Ureter (tissue), 1 donor: ENCODE measurements around the gene PIK3R5. TPM values are rescaled to one million over a fixed set of nuclear protein-coding genes. Genes with fewer than 3 reads are reported as not detected.

ENCODE experiments used
- DNase-seq: peaks from one replicate; pipeline ENCODE4 v3.0.0-alpha.2; 2020; ENCODE audit warnings: low spot score
- total RNA-seq: library from RNA; stranded (reverse); gene quantifications from one replicate; pipeline ENCODE4 v1.2.4, GENCODE V29; 2023
- donor health status: DM: yes; HTN: yes; CAD: no.

PIK3R5 gene
- total RNA-seq, 1 donor from 2014 or later, result 8.4 TPM

DNA sequence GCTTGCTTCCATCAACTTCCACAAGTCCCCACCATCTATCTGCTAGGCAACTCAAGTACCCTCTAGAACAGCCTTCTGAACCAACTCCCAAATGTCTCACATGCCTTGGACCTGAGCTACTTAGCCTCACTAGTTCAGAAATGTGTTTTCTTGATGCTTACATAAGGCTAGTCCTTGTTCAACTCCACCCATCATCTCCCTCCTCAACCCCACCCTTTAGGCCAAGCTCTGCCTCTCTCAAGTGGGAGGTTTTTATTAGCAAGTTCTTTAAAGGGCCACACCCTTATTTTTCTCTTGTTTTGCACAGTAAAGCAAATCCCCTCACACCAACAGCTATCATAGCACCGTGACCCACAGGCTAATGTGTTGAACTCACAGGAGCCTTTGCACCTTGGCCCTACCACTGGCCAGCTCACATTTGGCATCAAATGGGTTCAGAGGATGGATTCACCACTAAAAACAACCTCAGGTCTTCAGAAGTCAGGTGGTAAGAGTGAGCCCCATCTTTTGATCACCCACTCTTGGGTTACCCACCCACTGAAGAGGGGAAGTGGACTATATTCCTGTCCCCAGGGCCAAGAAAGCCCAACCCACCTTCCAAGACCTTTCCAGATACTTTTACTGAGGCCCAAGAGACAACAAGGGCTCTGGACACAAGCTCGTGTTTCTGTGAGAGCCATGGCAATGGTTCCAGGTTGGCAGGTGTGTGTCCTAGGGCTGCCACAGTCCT lies 12.2 kb downstream of the PIK3R5 start:
- no peak for DNase-seq

DNA sequence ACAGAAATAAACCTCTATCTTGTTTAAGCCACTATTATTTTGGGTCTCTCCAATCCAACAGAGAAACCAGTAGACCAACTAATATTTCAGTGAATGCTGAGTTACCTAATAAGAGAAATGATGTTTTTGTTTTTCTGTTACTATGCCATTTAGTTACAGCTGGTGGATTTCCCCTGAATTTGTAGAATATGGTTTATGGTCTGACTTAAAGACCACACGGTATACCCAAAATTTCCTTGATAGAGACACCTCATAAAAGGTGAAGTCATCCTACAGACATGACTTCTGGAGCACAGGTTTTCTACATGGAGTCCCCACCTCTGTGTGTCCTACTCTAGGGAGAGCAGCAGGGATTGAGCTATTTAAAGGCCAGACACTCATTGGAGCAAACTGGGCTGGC lies 13.3 kb downstream of the PIK3R5 start:
- DNase-seq, result no peak

DNA sequence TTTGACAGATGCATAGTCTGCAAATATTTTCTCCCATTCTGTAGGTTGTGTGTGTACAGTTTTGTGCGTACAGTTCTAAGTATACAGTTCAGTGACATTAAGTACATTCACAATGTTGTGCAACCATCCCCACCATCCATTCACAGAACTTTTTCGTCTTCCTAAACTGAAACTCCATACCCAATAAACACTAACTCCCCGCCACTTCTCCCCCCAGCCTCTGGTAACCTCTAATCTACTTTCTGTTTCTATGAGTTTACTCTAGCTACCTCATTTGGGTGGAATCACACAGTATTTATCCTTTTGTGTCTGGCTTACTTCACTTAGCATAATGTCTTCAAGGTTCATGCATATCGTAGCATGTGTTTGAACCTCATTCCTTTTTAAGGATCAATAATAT lies 14.3 kb downstream of the PIK3R5 start:
- DNase-seq, result no peak

DNA sequence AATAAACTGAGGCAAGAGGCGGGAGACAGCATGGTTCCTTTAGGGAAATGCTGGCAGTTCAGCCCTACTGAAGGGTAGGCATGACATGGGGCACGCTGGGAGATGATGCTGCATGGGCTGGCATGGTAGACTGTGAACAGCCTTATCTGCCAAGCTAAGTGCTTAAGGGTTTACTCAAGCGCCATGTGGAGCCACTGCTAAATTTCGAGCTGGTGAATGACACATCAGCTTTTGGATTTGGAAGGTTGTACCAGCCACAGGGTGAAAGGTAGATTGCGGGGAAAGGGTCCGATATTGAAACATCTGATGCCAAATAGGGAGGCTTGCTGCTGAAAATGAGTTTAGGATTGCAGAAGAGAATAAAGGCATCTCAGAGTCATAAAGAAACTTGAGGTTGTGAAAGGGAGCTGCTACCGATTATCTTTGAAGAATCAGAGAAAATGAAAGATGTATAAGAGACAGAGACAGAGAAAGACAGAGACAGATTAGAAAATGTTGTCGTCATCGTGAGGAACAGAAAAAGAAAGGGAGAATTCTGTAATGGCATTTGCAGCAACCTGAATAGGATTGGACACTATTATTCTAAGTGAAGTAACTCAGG lies 16.3 kb downstream of the PIK3R5 start:
- no peak for DNase-seq

DNA sequence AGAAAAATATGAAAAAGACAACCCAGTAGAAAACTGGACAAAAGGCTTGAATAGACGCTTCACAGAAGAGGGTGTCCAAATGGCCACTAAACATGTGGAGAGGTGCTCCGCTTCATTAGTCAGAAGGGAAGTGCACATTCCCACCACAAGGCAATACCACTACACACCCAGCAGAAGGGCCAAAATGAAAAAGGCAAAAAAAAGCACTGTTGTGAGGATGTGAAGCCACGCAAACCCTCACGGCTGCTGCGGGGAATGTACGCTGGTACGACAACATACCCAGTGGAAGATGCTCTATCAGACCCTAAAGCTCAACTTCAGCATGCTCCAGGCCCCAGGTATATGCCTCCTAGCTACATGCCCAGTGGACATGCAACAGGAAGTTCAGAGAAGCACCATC lies 17.0 kb downstream of the PIK3R5 start:
- no peak for DNase-seq

DNA sequence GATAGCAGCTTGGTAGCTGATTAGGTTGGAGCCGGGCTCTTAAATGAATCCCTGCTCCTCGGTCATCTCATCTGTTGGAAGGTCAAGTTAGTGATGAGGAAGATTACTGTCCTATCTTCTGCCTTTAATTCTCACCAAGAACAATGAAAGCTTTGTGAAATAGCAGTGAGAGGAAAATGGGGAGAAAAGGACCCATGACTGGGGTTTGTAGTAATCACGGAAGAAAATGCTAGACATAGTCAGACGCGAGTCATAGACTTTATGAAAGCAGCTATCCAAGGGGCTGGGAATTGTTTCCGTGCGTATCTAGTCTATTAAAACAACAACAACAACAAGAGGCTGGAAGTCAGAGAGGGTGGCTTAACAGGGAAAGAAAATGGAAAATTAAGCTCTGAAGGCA lies 18.3 kb downstream of the PIK3R5 start:
- no peak for DNase-seq

DNA sequence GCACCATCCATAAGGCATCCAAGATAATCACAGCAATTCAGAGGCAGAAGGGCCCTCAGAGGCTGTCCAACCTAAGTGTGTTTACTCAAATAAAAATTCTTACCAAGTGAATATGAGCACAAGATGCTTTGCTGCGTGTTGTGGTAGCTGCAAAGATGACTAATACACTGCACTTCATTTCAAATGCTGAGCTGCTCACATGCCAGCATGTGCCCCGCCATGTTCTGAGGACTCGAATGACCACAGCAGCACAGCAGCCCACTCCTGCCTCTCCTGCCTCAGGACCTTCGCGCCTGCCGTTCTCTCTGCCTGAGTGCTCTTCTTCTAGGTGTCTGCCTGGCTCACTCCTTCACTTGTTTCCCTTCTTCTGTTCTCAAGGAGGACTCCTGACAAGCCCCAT lies 19.0 kb downstream of the PIK3R5 start:
- no peak for DNase-seq

DNA sequence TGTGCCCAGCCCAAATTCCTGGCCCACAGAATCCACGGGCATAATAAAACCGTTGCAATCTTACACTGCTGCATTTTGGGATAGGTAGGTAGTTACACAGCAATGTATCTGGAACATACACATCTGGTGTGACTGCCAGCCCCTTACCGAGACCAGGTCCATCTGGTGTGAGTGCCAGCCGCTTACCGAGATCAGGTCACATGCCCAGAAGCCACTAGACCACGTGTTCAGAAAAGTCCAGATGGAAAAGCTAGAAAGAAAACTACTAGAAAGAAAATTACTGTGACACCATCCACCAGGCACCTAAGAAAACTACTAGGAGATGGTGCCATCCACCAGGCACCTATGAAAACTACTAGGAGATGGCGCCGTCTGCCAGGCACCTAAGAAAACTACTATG lies 19.4 kb downstream of the PIK3R5 start:
- DNase-seq, result no peak

DNA sequence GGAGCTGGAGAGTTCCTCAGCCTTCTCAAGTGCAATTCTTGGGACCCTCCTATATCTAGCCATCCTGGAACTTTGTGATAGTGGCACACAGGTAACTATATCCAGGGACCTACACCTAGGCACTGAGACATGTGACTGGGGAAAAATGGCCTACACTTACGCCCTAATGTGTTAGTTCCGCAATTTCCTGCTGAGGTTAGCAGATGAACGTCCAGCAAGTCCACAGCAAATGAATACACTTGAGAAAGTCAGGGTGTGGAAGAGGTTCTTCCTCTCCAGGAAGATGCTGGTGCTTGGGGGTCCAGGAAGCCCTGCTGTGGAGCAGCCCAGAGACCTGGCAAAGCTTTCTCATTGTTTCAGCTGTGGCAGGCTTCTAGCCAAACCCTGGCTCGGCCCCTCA lies 20.8 kb downstream of the PIK3R5 start:
- DNase-seq, result no peak

DNA sequence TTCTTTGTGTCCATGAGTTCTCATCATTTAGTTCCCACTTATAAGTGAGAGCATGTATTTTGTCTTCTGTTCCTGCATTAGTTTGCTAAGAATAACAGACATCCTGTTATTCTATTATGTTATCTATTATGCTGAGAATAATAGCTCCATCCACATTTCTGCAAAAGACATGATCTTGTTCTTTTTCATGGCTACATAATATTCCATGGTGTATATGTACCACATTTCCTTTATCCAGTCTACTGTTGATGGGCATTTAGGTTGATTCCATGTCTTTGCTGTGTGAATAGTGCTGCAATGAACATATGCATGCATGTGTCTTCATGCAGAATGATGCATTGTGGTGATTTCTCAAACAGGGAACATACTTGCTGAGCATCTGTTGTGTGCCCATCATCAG lies 21.4 kb downstream of the PIK3R5 start:
- no peak for DNase-seq

DNA sequence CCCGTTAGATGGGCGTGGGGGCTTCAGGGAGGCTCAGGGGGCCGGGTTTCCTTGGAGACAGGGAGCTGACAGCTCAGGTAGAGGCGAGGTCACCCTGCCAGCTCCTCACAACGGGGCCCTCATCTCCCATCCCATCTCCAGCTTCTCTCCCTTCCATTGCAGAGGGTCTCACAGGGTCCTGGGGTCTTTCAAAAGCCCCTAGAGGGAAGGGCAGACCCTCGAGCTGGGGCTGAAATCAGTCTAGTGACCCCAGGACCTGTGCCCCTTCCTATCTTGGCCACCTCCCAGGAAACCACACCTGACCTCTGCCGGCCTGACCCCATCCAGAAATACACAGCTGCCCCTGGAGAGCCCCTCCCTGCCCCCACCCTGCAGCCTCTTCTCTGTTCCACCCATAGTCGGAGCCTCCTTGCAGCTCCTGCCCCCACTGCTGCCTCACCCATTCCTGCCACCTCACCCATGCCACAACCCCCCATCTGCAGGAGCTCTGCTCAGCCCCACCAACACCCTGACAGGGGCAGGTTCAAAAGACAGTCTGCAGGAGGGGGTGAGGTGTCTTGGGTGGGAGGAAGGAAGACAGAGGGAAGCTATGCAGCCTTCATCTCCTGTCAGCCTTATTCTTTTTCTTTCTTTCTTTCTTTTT lies 23.4 kb downstream of the PIK3R5 start:
- no peak for DNase-seq

DNA sequence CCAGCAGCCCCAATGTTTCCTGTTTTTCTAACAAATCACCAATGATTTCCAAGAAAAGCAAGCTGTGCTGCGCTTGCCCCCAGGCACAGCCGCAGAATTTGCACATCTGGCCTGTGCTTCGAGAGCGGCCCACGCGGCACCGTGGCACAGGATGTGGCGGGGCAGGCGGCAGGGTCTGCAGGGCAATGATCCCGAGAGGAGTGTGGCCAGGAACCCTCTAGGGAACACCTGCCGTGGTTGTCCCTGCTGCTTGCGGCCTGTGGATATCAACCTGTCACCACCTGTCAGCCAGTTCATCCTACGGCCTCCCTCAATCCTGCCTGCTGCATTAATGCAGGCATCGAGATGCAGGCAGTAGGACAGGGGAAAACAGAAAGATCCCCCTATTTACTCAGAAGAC lies 24.0 kb downstream of the PIK3R5 start:
- DNase-seq, result no peak

DNA sequence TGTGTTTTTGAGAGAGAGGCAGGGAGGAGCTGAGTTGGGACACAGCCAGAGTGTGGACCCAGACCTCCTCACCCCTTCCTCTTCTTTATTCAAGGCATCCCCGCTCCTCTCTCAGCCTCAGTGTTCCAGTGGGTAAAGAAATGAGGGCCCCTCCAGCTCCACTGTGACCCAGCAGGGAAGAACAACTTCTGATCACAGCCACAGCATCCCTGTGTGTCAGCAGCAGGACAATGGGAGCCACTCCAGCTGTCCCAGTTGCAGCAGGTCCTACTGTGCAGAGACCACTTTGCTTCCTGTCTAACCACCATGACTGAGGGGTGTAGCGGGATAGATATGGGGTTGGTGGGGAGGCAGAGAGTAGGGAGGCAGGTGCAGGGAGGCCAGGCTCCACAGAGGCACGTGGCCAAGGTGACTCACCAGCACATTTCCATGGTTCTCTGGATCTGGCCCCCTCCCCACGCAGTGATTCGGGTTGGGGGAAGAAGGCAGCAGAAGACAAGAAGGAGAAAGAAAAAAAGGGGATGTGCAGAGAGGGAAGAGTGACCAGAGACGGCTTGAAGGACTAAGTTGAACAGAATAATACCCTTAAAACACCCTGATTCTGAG lies 24.5 kb downstream of the PIK3R5 start:
- no peak for DNase-seq

DNA sequence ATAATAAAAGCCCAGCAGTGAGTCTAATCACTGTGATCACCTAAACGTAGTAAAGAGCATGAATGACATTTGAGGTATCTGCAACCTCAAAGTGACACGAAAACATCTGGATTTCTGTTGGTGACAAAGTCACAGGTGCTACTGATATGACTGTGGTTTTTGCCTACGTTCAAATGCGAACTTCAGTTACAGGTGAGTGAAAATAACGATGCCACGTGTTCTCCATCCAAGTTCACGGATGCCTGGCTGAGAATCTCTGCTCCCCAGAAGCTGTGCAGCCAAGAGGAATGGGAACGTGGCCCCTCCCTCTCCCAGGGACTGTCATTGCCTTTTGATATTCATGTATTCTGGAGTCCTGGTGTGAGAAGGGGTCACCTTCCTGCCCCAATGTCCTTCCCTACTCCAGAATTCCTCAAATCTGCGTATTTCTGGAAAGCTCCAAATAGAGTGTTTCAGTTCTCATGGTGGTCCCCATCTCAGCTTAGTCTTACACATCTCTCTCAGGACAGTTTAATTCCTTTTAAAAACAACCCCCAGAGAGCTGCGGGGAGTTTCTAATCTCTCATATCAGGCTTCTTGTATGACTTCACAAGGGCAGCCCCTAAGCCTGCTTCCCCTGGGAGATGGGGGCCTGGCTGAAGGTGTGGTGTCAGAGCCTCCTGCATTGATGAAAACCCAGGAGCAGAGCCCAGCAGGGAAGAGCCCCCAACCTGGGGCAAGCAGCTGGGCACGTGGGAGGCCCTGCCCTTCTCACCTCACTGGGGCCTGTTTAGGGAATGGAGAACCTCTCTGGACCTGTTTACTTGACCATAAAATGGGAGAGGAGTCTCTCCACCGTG lies 25.8 kb downstream of the PIK3R5 start:
- no peak for DNase-seq

DNA sequence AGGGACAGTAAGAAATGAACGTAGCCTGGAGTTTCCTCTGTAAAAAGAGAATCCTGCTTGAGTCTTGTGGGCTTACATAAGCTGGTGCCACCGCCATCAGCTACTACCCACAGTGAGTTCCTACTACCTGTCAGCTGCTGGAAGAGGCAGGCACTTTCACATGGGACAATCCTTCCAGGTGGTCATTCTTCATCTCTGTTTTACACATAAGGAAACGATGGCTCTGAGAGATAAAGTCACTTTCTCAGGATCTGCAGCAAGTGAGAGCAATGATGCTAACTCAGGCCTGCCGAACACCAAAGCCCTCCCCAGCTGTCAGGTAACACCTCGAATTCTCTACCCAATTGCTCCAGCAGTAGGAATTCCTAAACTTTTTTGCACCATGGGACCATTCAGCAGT lies 26.6 kb downstream of the PIK3R5 start:
- no peak for DNase-seq

DNA sequence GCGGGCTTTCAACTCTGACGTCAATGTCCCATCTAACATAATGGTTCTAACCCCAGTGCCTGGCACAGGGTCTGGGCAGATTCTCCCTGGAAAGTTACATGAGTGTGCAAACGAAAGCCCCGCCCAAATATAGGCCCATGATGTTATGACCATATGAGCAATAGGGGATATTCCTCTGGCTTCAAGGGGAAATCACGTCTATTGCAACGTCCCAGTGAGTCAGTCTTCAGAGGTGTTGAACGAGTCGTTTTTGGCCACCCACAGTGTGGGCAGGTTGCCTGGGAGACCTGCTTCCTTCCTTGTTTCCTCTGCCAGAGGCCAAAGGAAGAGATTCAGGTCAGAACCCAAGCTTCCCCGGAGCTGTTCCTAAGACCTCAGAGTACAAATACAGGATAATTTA lies 30.3 kb downstream of the PIK3R5 start:
- DNase-seq, result no peak

DNA sequence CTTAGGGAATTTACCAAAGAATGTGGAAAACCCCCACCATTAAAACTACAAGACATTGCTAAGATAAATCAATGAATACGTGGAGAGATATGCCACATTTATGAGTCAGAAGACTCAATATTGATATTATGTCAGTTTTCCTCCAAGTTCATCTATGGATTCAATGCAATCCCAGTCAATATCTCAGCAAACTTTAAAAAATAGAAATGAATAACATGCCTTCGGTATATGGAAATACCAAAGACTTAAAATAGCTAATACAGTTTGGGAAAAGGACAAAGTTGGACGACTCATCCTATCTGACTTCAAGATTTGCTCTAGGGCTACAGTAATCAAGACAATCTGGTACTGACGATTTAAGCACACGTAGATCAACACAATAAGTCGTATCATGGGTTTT lies 31.2 kb downstream of the PIK3R5 start:
- DNase-seq, result no peak

DNA sequence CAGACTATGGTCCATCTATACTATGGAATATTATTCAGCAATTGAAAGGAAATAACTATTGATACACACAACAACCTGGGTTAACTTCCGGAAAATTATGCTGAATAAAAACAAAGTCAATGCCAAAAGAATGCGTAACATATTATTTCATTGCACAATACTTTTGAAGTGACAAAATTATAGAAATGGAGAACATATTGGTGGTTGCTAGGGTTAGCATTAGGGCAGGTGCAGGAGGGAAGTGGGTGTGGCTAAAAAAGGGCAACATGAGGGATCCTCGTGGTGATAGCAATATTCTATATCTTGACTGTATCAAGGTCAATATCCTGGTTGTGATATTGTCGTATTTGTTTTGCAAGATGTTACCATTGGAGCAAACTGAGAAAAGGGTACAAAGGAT lies 34.9 kb downstream of the PIK3R5 start:
- no peak for DNase-seq

DNA sequence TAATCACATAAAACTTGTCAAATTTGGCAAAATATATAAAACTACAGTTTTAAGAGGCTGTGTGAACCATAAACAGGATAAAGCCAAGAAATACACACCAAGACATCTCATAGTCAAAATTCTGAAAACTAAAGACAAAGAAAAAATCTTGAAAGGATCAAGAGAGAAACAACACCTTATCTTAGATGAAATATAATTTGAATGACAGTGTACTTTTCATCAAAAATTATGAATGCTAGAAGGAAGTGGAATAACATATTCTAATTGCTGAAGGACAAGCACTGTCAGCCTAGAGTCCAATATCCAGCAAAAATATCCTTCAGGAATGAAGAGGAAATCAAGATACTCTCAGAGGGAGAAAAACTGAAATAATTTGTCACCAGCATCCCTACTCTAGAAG lies 37.2 kb downstream of the PIK3R5 start:
- no peak for DNase-seq

DNA sequence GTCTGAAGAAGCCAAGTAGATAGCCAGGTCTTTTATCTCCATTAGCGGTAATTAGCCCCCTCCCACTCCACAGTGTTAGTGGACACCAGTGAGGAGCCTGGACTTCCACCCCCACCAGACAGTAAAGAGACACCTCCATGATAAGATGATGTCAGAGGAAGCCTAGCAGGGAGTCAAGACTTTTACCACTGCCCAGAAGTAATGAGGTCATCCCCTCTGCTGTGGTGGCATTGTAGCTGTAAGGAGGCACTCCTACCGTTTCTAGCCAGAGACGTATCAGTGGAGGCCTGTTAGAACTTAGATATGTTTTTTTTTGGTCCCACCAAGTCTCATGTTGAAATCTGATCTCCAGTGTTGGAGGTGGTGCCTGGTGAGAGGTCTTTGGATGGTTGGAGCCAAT lies 38.1 kb downstream of the PIK3R5 start:
- DNase-seq, result no peak

DNA sequence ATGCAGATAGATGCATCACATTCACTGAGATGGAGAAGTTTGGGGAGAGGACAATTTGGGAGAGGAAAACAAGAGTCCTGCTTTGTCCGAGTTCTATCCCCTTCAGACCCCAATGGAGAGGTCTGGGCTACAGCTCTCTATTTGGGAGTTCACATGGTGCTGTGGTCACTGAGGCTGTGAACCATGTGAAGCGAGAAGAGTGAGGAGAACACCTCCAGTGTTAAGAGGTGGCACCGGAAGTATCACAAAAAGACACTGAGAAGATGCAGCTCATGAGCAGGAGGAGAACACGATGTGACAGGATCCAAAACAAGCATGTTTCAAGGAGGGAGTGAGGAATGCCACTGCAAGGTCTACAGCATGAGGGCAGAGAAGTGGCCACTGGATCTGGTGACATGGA lies 39.7 kb downstream of the PIK3R5 start:
- DNase-seq, result no peak

DNA sequence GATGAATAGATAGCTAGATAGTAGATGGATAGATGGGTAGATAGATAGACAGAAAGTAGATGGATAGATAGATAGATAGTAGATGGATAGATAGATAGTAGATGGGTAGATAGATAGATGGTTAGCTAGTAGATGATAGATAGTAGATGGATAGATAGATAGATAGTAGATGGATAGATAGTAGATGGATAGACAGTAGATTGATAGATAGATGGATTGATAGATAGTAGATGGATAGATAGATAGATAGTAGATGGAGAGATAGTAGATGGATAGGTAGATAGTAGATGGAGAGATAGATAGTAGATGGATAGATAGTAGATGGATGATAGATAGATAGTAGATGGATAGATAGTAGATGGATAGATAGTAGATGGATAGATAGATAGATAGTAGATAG lies 40.4 kb downstream of the PIK3R5 start:
- DNase-seq, result no peak
